GM12874 (cell line): ENCODE measurements around the gene TUBGCP5.

Experiments
- TF ChIP-seq, protein P1 (sequence below): IDR thresholded peaks from 2 replicates; pipeline ENCODE4 v1.5.1; 2011; ENCODE audit warnings: low read depth, mild to moderate bottlenecking, control low read depth, low read length, moderate library complexity; ENCODE audit not compliant: insufficient read depth

TUBGCP5 gene

DNA sequence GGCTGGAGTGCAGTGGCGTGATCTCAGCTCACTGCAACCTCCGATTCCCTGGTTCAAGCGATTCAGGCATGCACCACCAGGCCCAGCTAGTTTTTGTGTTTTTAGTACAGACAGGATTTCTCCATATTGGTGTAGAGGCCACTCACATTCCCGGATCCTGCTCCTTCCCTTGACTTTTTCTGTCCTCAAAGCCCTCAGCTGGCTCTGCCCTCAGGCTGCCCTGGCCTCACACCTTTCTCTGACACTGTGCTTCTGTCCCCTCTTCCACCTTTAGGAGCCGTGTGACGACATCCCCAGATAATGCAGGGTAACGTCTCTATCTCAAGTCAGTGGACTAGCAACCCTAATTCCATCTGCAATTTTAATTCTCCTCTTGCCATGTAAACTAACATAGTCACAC is 50.6 kb downstream of the TUBGCP5 start:
- TF ChIP-seq, protein P1, sequence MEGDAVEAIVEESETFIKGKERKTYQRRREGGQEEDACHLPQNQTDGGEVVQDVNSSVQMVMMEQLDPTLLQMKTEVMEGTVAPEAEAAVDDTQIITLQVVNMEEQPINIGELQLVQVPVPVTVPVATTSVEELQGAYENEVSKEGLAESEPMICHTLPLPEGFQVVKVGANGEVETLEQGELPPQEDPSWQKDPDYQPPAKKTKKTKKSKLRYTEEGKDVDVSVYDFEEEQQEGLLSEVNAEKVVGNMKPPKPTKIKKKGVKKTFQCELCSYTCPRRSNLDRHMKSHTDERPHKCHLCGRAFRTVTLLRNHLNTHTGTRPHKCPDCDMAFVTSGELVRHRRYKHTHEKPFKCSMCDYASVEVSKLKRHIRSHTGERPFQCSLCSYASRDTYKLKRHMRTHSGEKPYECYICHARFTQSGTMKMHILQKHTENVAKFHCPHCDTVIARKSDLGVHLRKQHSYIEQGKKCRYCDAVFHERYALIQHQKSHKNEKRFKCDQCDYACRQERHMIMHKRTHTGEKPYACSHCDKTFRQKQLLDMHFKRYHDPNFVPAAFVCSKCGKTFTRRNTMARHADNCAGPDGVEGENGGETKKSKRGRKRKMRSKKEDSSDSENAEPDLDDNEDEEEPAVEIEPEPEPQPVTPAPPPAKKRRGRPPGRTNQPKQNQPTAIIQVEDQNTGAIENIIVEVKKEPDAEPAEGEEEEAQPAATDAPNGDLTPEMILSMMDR, result no peak

DNA sequence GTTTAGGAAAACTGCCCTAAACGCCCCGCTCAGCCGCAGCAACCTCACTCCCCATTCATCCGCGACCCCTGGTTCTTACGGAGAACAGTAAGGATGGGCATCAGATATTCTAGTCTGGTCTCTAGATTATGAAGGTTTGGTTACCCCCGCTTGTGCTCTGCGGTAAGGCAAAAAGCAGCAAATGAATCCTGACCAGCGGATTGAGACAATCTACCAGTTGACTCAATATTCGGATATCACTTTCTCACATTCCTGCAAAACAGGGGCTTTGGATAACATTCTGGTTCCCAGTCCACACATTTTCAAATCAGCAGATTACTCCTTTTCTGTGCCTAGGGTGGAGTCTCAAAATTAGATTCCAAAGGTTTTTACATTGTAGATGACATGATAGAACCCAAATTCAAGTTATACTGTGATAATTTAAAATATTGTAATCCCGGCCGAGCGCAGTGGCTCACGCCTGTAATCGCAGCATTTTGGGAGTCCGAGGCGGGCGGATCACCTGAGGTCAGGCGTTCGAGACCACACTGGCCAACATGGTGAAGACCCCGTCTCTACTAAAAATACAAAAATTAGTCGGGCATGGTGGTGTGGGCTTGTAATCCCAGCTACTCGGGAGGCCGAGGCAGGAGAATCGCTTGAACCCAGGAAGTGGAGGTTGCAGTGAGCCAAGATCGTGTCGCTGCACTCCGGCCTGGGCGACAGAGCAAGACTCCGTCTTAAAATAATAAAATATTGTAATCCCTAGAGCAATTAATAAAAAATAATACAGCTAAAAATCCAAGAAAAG is 58.1 kb downstream of the TUBGCP5 start:
- TF ChIP-seq, protein P1, result no peak

DNA sequence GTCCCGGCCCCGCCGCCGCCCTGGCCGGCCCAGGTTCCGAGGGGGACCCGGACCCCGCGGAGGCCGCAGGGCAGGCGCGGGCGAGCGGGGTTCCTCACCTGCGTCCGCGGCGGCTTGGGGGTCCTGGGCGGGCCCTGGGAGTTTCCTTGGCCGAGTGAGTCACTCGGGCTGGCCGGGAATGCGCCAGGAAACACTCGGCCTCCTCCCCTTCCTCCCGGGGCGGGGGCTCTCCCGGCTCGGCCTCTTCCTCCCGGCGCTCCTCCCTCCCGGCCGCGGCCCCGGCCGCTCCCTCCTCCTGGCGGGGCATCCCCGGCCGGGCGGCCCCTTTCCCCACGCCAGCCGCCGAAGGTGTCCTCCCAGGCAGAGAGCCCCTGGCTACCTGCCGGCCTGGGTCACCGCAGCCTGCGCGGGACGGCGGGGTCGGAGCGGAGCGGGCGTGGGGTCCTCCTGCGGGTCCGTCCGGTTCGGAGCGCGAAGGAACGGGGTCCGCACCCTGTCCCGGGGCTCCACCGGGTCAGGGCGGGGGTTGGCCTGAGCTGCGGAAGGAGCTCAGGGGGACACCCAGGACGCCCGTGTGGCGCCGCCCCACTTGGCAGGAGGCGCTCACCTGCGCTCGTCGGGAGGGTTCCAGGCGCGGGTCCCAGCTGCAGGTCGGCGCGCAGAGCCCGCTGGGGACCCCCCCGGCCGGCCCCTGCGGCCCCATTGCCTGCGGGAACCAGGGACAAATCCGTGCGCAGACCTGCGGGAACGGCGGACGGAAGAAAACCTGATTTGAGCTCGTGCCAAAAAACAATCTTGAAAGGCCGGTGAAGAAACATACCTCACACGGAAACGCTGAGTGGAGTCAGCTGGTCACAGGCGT is 58.9 kb downstream of the TUBGCP5 start, which contains the start of gene CYFIP1:
Gene CYFIP1, minus strand, starts transcription at position 180 of the 862 bp plus-strand sequence. CDS start 33,083 bp downstream, outside the sequence.
- TF ChIP-seq, protein P1, result no peak

DNA sequence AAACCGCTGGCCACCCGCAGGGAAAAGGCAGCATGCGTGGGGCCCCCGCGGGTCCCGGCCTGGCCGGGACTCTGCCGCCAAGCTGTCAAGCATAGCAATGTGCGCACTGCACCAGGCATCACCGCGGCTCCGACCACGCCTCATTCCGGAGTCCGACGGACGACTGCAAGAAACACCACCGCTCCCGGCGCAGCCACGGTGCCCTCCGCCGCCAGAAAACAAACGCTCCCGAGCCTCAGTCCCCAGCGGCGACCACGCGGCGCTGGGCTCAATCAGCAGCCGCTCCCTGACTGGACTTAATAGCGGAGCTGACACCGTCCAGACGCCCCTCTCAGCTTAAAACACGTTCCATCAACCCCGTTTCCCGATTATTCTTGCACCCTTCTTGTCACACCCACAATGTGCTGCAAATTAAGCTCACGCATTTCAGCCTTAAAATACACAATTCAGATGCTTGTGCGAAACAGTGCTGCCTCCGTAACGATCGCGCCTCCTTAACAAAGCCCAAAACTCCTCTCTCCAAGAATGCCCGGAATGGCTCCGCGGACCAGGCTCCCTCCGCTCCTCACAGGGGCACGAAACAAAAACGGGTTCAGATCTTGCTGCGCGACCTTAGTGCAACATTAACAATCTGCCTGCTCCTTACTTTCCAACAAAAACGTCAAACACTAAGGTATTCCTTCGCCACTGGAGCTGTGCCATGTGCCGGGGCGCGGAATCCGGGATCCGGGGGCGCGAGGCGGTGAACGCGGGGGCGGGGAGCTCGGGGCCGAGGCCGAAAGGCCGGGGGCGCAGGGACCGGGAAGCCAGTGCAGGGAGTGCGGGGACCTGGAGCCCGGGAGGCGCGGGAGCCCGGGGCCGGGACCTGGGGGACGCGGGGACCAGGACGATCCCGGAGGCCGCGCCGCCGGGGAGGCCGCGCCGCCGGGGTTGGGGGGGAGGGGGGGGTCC is 59.9 kb downstream of the TUBGCP5 start:
- TF ChIP-seq, protein P1, result no peak

DNA sequence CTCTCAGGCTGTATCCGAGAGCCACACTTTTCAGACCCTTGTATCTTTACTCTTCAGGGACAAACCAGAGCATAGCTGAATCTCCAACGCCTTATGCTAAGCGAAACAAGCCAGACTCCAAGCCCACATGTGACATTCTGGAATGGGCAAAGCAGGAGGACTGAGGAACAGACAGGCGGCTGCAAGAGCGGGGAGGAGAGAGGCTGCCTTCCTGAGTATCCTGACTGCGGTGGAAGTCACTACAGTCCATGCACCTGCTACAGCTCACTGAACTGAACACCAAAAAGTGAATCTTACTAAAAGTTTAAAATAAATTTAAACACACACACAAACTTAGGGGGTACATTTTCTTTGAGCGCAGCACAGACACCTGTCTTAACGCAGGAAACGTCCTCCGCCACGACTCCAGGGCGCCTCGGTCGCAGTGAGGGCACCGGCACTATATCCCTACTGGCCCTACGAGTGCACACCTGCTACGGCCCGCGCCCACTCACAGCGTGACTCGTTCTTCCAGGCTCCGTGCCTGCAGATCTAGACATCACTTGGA is 60.6 kb downstream of the TUBGCP5 start:
- TF ChIP-seq, protein P1, result no peak

DNA sequence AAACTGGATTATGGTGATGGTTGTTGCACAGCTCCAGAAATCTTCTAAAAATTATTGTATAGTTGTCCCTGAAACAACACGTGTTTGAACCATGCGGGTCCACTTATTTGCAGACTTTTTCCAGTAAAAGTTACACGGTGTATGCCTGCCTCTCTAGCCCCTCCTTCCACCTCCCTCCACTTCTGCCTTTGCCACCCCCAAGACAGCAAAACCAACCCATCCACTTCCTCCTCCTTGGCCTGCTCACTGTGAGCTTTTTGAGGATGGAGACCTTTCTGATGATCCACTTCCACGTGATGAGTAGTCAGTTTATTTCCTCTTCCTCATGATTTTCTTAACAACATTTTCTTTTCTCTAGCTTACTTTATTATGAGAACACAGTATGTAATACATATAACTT is 64.6 kb downstream of the TUBGCP5 start:
- TF ChIP-seq, protein P1, result no peak

DNA sequence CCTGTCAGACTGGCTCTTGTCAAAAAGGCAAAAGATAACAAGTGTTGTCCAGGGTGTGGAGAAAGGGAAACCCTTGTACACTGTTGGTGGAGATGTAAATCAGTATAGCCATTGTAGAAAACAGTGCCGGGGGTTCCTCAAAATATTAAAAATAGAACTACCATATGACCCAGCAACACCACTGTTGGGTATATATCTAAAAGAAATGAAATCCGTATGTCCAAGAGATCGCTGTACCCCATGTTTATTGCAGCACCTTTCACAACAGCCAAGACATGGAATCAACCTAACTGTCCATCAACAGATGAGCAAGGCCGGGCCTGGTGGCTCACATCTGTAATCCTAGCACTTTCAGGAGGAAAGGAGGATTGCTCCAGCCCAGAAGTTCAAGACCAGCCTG is 65.4 kb downstream of the TUBGCP5 start:
- TF ChIP-seq, protein P1, result no peak
